GM10266 (cell line): ENCODE data around the gene TANC1.

Experiments used
- DNase-seq: peaks from one replicate; pipeline ENCODE4 v3.0.0; 2012; ENCODE audit errors: extremely low spot score
- TF ChIP-seq, protein P1 (sequence below): IDR thresholded peaks from 2 replicates; pipeline ENCODE4 v1.5.1; 2012; ENCODE audit warnings: mild to moderate bottlenecking, low read depth; ENCODE audit not compliant: control insufficient read depth, insufficient read depth; ENCODE audit errors: missing control alignments

TANC1 gene

DNA sequence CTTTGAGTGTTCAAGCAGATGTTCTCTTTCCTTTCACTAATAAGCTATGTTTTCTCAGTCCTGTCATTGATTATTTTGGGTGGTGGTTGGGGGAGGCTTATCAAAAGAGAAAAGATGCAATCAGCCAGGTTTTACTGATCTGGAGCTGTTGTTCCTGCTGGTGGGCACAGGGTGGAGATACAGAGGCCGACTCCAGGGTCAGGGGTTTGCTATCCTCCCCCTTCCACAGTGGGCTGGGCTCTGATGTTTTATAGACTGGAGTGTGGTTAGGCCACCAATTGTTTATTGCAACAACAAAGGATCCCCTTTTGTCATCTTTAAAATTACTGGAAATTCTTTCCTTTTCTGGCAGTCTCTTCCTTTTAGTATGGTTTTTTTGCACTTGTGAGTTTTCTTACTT is 120.5 kb downstream of the TANC1 start:
- TF ChIP-seq, protein P1, sequence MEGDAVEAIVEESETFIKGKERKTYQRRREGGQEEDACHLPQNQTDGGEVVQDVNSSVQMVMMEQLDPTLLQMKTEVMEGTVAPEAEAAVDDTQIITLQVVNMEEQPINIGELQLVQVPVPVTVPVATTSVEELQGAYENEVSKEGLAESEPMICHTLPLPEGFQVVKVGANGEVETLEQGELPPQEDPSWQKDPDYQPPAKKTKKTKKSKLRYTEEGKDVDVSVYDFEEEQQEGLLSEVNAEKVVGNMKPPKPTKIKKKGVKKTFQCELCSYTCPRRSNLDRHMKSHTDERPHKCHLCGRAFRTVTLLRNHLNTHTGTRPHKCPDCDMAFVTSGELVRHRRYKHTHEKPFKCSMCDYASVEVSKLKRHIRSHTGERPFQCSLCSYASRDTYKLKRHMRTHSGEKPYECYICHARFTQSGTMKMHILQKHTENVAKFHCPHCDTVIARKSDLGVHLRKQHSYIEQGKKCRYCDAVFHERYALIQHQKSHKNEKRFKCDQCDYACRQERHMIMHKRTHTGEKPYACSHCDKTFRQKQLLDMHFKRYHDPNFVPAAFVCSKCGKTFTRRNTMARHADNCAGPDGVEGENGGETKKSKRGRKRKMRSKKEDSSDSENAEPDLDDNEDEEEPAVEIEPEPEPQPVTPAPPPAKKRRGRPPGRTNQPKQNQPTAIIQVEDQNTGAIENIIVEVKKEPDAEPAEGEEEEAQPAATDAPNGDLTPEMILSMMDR, result no peak
- DNase-seq, result no peak

DNA sequence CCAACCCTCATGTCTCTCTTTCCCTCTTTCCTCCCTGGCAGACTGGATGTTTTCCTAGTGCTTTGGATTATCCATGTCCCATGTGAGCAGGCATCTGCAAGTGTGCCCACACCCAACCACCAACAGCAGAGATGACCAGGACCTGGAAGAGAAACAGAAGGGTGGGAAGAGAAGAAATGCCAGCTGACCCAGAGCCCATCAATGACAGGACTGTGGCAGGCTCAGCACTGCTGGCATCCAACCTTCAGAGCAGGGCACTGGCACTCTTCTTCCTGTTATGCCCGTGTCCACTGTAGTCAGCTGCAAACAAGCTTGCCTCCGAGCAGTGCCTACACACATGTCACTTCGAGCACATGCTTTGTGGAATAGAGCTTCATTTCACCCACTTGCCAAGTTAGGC is 121.1 kb downstream of the TANC1 start:
- DNase-seq, result no peak
- TF ChIP-seq, protein P1, result no peak

DNA sequence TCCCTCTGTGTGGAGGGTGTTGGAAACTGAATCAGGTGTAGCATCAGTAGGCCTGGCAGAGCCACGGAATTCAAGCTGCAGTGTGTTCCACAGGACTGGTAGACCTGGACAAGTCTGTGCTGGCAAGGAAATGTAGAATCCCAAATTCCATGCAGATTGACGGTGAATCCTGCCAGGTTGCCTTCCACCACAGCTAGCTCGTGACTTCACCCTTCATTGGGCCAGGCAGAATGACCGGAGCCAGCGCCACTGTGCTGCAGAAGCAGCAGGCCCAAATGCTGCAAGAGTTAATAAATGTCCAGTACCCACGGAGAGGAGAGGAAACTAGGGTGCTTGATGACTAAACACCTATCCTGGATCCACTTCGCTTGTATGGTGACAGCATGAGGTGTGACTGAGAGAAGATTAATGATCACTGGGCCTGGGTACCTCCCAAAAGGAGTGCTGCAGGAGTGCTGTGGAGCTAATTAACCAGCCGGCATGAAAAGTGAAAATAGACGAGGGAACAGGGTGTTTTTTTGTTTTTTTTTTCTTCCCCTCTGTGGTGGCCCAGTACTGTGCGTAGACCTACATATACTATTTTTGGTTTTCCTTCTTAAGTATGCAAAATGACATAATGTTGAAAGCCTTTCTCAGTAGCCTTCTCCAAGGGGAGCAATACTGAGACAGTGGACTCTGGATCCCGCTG is 122.2 kb downstream of the TANC1 start:
- TF ChIP-seq, protein P1, result no peak
- DNase-seq, result peak; percentile 43

DNA sequence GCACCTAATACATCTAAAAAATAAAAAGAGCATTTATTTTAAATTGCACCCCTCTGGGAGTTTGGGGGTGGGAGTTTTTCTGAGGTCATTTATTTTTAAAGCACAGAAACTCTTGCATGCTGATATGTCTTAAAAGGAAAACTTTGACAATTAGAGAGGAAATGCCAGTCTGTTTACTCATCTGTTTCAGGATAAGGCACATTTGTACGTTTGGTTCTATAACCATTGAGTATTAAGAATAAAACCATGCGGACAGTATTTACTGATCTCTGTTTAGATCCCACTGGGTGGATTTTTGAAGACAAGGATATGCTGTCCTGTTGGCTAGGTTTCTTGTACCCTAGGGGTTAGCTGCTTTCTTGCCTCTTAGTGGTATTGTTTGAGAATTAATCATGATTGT is 122.9 kb downstream of the TANC1 start:
- TF ChIP-seq, protein P1, result no peak
- DNase-seq, result no peak

DNA sequence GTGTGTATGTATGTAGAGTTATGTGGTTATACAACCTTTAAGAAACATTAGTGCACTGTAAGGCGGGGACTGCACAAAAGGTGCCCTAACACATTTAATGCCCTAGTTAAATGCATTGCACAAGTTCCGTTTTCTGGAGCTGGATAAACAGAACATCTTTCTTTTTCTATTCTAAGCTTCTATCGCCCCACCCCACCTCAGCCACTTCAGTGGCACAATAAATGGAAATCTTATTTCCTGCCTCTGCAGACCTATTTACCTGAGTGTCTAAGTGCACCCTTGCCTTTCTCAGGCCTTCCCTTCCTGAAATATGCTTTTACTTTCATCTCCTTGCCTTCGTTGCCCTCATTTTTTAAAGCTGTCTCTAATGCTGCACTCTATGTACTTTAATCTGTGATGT is 123.5 kb downstream of the TANC1 start:
- DNase-seq, result no peak
- TF ChIP-seq, protein P1, result no peak

DNA sequence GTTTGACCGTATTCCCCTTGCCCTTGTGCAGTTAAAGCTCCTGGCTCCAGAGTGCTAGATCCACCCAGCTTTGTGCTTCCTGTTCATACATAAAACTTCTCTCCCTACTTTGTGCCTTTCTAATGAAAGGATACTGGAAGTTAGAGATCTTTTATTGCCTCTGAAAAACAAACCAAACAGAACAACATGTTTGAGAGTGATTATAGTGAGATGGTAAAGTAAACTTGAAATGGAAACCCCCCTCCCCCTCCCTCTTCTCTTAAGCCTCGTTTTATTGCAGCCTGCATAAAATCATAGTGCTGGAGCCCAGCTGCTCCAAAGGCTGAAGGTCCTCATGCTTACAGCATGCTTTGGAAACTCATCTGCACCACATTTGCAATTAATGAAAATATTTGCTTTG is 125.1 kb downstream of the TANC1 start:
- TF ChIP-seq, protein P1, result no peak
- DNase-seq, result no peak

DNA sequence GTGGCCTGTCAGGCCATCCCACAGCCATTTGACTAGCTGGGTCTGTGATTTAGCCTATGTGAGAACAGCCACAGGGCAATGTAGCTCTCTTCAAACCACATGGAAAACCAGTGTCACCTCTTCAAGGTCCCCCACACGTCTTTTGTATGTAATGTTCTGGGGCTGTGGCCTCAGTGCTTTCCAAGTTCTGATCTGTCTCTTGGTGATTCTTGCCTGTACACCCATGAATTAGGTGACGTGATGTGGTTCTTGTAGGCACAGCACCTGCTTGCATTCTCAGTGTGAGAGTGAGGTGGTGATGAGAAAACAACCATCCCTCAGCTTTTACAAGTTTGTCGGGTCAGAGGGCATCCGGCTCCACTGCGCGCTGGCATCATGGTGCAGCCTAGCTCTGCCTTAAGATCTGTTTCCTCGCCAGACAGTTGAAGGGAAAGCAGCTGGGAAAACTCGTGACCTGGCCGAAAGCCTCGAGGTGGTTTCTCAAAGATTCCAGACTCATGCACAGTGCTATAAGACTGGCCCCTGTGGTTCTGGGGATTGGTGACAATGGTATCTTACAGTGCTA is 125.8 kb downstream of the TANC1 start:
- no peak for DNase-seq
- TF ChIP-seq, protein P1, result no peak
